MCF 10A (cell line): ENCODE data around the gene ATP2A1. TPM values are rescaled to one million over a fixed set of nuclear protein-coding genes. Genes with fewer than 3 reads are reported as not detected.
"Not testable (repeated sequence)": the region's sequence is repeated elsewhere in the genome, so short reads cannot be mapped to it uniquely, and the experiment has no call there.

ENCODE experiments used
- BruUV-seq: library from RNA; stranded (reverse); fragments of 400-500 nt; replicated peaks from 2 replicates; lab custom pipeline; 2021; lab: Mats Ljungman, UMichigan
- CTCF ChIA-PET: fragments of 300-600 bp; sonication (Branson Sonifier 250); formaldehyde crosslinking; extraction: SDS; loops from one replicate; lab custom pipeline; 2021; ENCODE audit warnings: antibody characterized with exemption, inconsistent platforms; lab: Yijun Ruan, JAX
- POLR2A ChIA-PET: fragments of 300-600, 350-650 bp; sonication (Branson Sonifier 250); formaldehyde crosslinking; extraction: SDS; loops from one replicate; lab custom pipeline; 2020; ENCODE audit warnings: antibody characterized with exemption, inconsistent platforms; lab: Yijun Ruan, JAX
- DNase-seq: peaks from one replicate; pipeline ENCODE4 v3.0.0-alpha.2; 2018; ENCODE audit not compliant: unreplicated experiment
- H3K27ac Mint-ChIP-seq: one replicate; pipeline ENCODE4 v1.8.0; 2022; ENCODE audit warnings: mild to moderate bottlenecking, low read depth, mixed read lengths; ENCODE audit not compliant: unreplicated experiment
- H3K27me3 Mint-ChIP-seq: one replicate; pipeline ENCODE4 v1.8.0; 2022; ENCODE audit warnings: mixed read lengths; ENCODE audit not compliant: insufficient read depth, unreplicated experiment
- H3K36me3 Mint-ChIP-seq: one replicate; pipeline ENCODE4 v1.8.0; 2022; ENCODE audit warnings: mild to moderate bottlenecking, moderate library complexity, mixed read lengths; ENCODE audit not compliant: insufficient read depth, unreplicated experiment
- H3K4me1 Mint-ChIP-seq: one replicate; pipeline ENCODE4 v1.8.0; 2022; ENCODE audit warnings: mixed read lengths; ENCODE audit not compliant: insufficient read depth, unreplicated experiment
- H3K4me3 Mint-ChIP-seq: one replicate; pipeline ENCODE4 v1.8.0; 2022; ENCODE audit warnings: mild to moderate bottlenecking, moderate library complexity, mixed read lengths; ENCODE audit not compliant: unreplicated experiment
- H3K9me3 Mint-ChIP-seq: one replicate; pipeline ENCODE4 v1.8.0; 2022; ENCODE audit warnings: mixed read lengths; ENCODE audit not compliant: unreplicated experiment
- CTCF ChIP-seq: fragments of 200-600 bp; IDR thresholded peaks from one replicate; pipeline ENCODE4 v1.8.0; 2022; ENCODE audit warnings: antibody characterized with exemption, mild to moderate bottlenecking; ENCODE audit not compliant: unreplicated experiment
- intact Hi-C: fragments of 100-400 bp; cut with micrococcal nuclease; formaldehyde crosslinking; loops from 2 replicates; pipeline ENCODE4 v1.14.1; 2022
- total RNA-seq: library from RNA; stranded (reverse); gene quantifications from 2 replicates; pipeline ENCODE4 v1.2.3, GENCODE V29; 2022

ATP2A1 gene
- total RNA-seq, 1 experiment from 2014 or later: 0.23 TPM

- ChIA-PET POLR2A (no interaction called here), CTCF (no interaction called here)
- no peaks in the 10 kb centered on the region for H3K27me3 Mint-ChIP-seq
- intact Hi-C loops: no loop called here
- no peak overlapping the region for H3K4me3 Mint-ChIP-seq
- no peak overlapping the region for H3K27ac Mint-ChIP-seq
- H3K9me3 Mint-ChIP-seq: no peaks in the 10 kb centered on the region
- DNase-seq: no peak
- no peak for TF ChIP-seq CTCF
- no peaks in the 10 kb centered on the region for H3K4me1 Mint-ChIP-seq
- no TSS peak for BruUV-seq
- H3K36me3 Mint-ChIP-seq: no peaks in the 10 kb centered on the region
These were observed 60.4 kb downstream of the ATP2A1 start for GRCh38 chr16:28938721-28939120.

- H3K4me1 Mint-ChIP-seq, BruUV-seq, POLR2A ChIA-PET, intact Hi-C loops, H3K4me3 Mint-ChIP-seq, DNase-seq, H3K9me3 Mint-ChIP-seq, H3K27me3 Mint-ChIP-seq, H3K27ac Mint-ChIP-seq, H3K36me3 Mint-ChIP-seq: not testable (repeated sequence)
- CTCF ChIA-PET: interaction anchor here (0.6 kb wide), 1 partner anchor 734 kb away, joined by 3 read pairs; no protein-coding TSS in a partner anchor
These were observed 61.5 kb downstream of the ATP2A1 start for GRCh38 chr16:28939825-28940224.

- H3K27ac Mint-ChIP-seq: no peak overlapping the region
These were observed 65.0 kb downstream of the ATP2A1 start for GRCh38 chr16:28943281-28943680.

GRCh38 chr16:28946681-28947080, 68.4 kb downstream of the ATP2A1 start:
- peaks cover 21% of the 10 kb centered on the region for H3K4me1 Mint-ChIP-seq
- no peaks in the 10 kb centered on the region for H3K36me3 Mint-ChIP-seq
- H3K9me3 Mint-ChIP-seq: no peaks in the 10 kb centered on the region
- no peak for DNase-seq
- no peak overlapping the region for H3K4me3 Mint-ChIP-seq
- CTCF ChIA-PET: interaction anchor here (0.8 to 3.4 kb wide), 6 partner anchors 9 to 397 kb away, joined by 3 to 23 read pairs (median 4); no protein-coding TSS in a partner anchor
- intact Hi-C loops: loop anchor here (5.0 kb wide), 1 partner anchor 84 kb away; the partner anchor contains the start of gene SH2B1
- no peaks in the 10 kb centered on the region for H3K27me3 Mint-ChIP-seq
- no peak overlapping the region for H3K27ac Mint-ChIP-seq
- no TSS peak for BruUV-seq
- TF ChIP-seq CTCF: no peak
- POLR2A ChIA-PET: interaction anchor here (1.3 to 2.9 kb wide), 4 partner anchors 27 to 100 kb away, joined by 4 to 9 read pairs (median 8); partner anchors contain the start of genes SH2B1 and TUFM

More at GRCh38 chr16:28943281-28943680, 65.0 kb downstream of the ATP2A1 start:
- H3K27me3 Mint-ChIP-seq: no peaks in the 10 kb centered on the region
- POLR2A ChIA-PET: interaction anchor here (0.9 to 3.2 kb wide), 2 partner anchors 18 to 80 kb away, joined by 4 to 19 read pairs; partner anchors contain the start of gene RABEP2
- no peak overlapping the region for H3K4me3 Mint-ChIP-seq
- BruUV-seq: no TSS peak
- H3K36me3 Mint-ChIP-seq: no peaks in the 10 kb centered on the region
- H3K9me3 Mint-ChIP-seq: no peaks in the 10 kb centered on the region
- DNase-seq: no peak
- no peak for TF ChIP-seq CTCF
- intact Hi-C loops: no loop called here
- peaks cover 17% of the 10 kb centered on the region for H3K4me1 Mint-ChIP-seq
- CTCF ChIA-PET: interaction anchor here (0.6 to 2.7 kb wide), 7 partner anchors 11 to 870 kb away, joined by 3 to 28 read pairs (median 5); partner anchors contain the start of genes CD19 and TUFM
